ENCODE data around the gene SBK2.

DNA sequence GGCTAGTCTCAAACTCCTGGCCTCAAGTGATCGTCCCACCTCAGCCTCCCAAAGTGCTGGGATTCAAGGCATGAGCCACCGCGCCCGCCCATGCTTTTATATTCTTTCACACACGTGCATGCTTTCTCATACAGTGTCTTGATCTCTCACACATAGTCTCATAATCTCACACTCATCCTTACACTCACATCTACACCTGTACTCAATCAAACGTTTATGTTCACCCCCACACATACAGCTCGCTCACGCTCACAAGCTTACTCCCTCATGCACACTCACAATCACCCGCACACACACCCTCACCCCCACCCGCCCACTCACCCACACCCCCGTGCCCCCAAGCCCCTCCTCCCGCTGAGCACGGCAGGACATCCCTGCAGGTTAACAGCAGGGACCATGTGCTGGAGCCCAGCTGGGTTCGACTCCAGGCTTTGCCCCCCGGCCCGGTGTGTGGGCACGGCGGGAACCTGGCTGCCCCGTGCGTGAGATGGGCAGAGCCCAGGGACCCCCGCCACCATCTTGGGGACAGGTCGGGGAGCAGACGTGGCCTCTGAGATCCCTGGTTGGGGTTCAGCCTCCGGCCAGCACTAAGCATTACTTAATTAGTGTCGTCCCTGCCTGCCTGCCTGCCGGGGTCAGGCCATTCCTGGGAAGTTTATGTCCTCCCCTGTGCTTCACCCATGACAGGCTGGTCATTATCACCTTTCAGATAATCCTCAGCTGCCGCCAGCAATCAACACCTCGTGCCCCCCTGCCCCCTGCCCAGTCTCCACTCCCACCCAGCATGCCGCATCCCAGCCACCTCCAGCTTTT is 11.4 kb downstream of the SBK2 start:
- TF ChIP-seq, protein P1, sequence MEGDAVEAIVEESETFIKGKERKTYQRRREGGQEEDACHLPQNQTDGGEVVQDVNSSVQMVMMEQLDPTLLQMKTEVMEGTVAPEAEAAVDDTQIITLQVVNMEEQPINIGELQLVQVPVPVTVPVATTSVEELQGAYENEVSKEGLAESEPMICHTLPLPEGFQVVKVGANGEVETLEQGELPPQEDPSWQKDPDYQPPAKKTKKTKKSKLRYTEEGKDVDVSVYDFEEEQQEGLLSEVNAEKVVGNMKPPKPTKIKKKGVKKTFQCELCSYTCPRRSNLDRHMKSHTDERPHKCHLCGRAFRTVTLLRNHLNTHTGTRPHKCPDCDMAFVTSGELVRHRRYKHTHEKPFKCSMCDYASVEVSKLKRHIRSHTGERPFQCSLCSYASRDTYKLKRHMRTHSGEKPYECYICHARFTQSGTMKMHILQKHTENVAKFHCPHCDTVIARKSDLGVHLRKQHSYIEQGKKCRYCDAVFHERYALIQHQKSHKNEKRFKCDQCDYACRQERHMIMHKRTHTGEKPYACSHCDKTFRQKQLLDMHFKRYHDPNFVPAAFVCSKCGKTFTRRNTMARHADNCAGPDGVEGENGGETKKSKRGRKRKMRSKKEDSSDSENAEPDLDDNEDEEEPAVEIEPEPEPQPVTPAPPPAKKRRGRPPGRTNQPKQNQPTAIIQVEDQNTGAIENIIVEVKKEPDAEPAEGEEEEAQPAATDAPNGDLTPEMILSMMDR (IDR thresholded peaks at IDR 0.05) = no peak
- TF ChIP-seq EP300 (IDR thresholded peaks at IDR 0.05) = no peak
- TF ChIP-seq POLR2AphosphoS5 (IDR thresholded peaks at IDR 0.05) = no peak
